ENCODE data around the gene COG4. TPM values are rescaled to one million over a fixed set of nuclear protein-coding genes. Genes with fewer than 3 reads are reported as not detected.

Gene COG4
- total RNA-seq, 1 experiment from 2014 or later, result 54.2 TPM

- Histone ChIP-seq H3K4me3 (replicated peaks in 1 of 2; ENCODE audit: low read depth in 1 of 2, low read length in 2 of 2) (no peak overlapping the region), H3K27me3 (ENCODE audit: insufficient read depth, low read length) (no peaks in the 10 kb centered on the region), H3K27ac (ENCODE audit: low read depth, low read length) (no peak overlapping the region), H3K9ac (ENCODE audit: low read length) (no peak overlapping the region), H2AFZ (ENCODE audit: low read depth, low read length, poor library complexity, severe bottlenecking) (no peak overlapping the region), H3K4me1 (ENCODE audit: control insufficient read depth in 1 of 2, insufficient read depth in 2 of 2, low read length in 2 of 2) (peaks cover 7 to 12% of the 10 kb centered on the region in 2 experiments), H3K79me2 (ENCODE audit: insufficient read depth, low read length) (no peaks in the 10 kb centered on the region), H3K9me3 (ENCODE audit: control insufficient read depth in 1 of 2, insufficient read depth in 1 of 2, low read depth in 1 of 2, low read length in 2 of 2) (no peaks in the 10 kb centered on the region), H3K4me2 (ENCODE audit: low read length) (no peak overlapping the region), H3K36me3 (ENCODE audit: control insufficient read depth in 1 of 2, insufficient read depth in 2 of 2, low read length in 2 of 2) (peaks cover 0 to 3% of the 10 kb centered on the region in 2 experiments; a peak in 1 of 4 replicates), H3K9me2 (ENCODE audit: insufficient read depth) (no peaks in the 10 kb centered on the region), H4K20me1 (ENCODE audit: insufficient read depth) (no peaks in the 10 kb centered on the region)
- ChIA-PET RAD21 (ENCODE audit: low non-redundant PET in 1 of 2, low total read pairs in 2 of 2, uncharacterized antibody in 2 of 2, unreplicated experiment in 2 of 2) (no interaction called here), CTCF (interaction anchor here (1.2 kb wide), 1 partner anchor 11 kb away, joined by 4 read pairs; no protein-coding TSS in a partner anchor), POLR2A (no interaction called here)
- no peak for TF ChIP-seq POLR2AphosphoS5 (IDR thresholded peaks at IDR 0.05; ENCODE audit: low read depth, low read length)
- no peak for TF ChIP-seq SP1 (IDR thresholded peaks at IDR 0.05; ENCODE audit: low read depth)
- TF ChIP-seq CTCF (IDR thresholded peaks at IDR 0.05 in 2 of 3, conservative IDR thresholded peaks at IDR 0.05 in 1 of 3; ENCODE audit: borderline replicate concordance in 1 of 3, insufficient read depth in 1 of 3, low read depth in 2 of 3, low read length in 2 of 3), result no peak
- TF ChIP-seq FOSL1 (IDR thresholded peaks at IDR 0.05; ENCODE audit: low read depth), result no peak
- TF ChIP-seq POLR2A (IDR thresholded peaks at IDR 0.05; ENCODE audit: borderline replicate concordance, extremely low read depth, insufficient read depth, insufficient read length), result no peak
- TF ChIP-seq EZH2 (IDR thresholded peaks at IDR 0.05), result no peak
- no peak for TF ChIP-seq TCF7L2 (IDR thresholded peaks at IDR 0.05; ENCODE audit: borderline replicate concordance, extremely low read depth, insufficient read depth, insufficient read length)
- TF ChIP-seq ZBTB33 (IDR thresholded peaks at IDR 0.05; ENCODE audit: extremely low read depth, insufficient replicate concordance, low read length), result no peak
- no peak for TF ChIP-seq ZFX (IDR thresholded peaks at IDR 0.05)
- no peak for TF ChIP-seq YY1 (IDR thresholded peaks at IDR 0.05; ENCODE audit: extremely low read depth, insufficient replicate concordance, low read depth, low read length)
- ATAC-seq, result no peak
- no peak for DNase-seq (ENCODE audit: low read depth, low spot score)
- intact Hi-C loops (cut with micrococcal nuclease), result no loop called here
- BruUV-seq (replicated peaks), result no TSS peak
Observed at GRCh38 chr16:70481929-70482536, 41.3 kb downstream of the COG4 start.
